K562 (cell line): ENCODE results near the gene MYPN. TPM values are rescaled to one million over a fixed set of nuclear protein-coding genes. Genes with fewer than 3 reads are reported as not detected.

Experiments
- BRF2 ChIP-seq: IDR thresholded peaks from 3 replicates; pipeline ENCODE4 v1.6.1; 2011; ENCODE audit warnings: borderline replicate concordance, mild to moderate bottlenecking; ENCODE audit not compliant: insufficient read length, insufficient read depth
- CBX8 ChIP-seq: fragments of 200-600 bp; sonication (generic); IDR thresholded peaks from 2 replicates; pipeline ENCODE4 v1.6.1; 2012; ENCODE audit warnings: borderline replicate concordance, mixed run types, low read depth, mild to moderate bottlenecking, moderate library complexity, mixed read lengths, low read length, control low read depth, inconsistent platforms; ENCODE audit not compliant: poor library complexity, severe bottlenecking; ENCODE audit errors: extremely low read depth
- HMGN3 ChIP-seq: IDR thresholded peaks from 2 replicates; pipeline ENCODE4 v1.6.1; 2011; ENCODE audit warnings: borderline replicate concordance, low read depth, mild to moderate bottlenecking, mixed read lengths, low read length; ENCODE audit not compliant: insufficient read length; ENCODE audit errors: extremely low read depth
- JUN ChIP-seq, 2 experiments: sonication (generic) in 1 of 2; formaldehyde crosslinking in 1 of 2; IDR thresholded peaks; 2 replicates each; pipeline versions ENCODE4 v1.6.1 to v1.8.0; 2012 to 2022; ENCODE audit warnings: borderline replicate concordance in 2 of 2, mild to moderate bottlenecking in 2 of 2, improper control_type of control experiment in 1 of 2, low read depth in 1 of 2, low read length in 1 of 2, missing genetic modification reagents in 1 of 2
- MCM5 ChIP-seq: fragments of 450-650 bp; IDR thresholded peaks from 2 replicates; pipeline ENCODE4 v1.6.1; 2016; ENCODE audit warnings: low read depth
- MTA3 ChIP-seq: fragments of 450-650 bp; formaldehyde crosslinking; IDR thresholded peaks from 2 replicates; pipeline ENCODE4 v1.6.1; 2017; ENCODE audit warnings: mild to moderate bottlenecking, borderline replicate concordance
- PRPF4 ChIP-seq: fragments of 200-400 bp; formaldehyde crosslinking; IDR thresholded peaks from one replicate; pipeline ENCODE4 v1.6.1; 2017; ENCODE audit warnings: low read length, low read depth, mild to moderate bottlenecking; ENCODE audit not compliant: insufficient read depth, poor library complexity, severe bottlenecking
- RFX5 ChIP-seq: IDR thresholded peaks from 2 replicates; pipeline ENCODE4 v1.6.1; 2011; ENCODE audit warnings: low read depth, mild to moderate bottlenecking, improper control_type of control experiment, low read length
- RHOXF2B ChIP-seq: fragments of 250-450 bp; sonication (Bioruptor Pico); conservative IDR thresholded peaks from 2 replicates; pipeline ENCODE4 v1.5.1; 2021
- SNRNP70 ChIP-seq: fragments of 200-400 bp; formaldehyde crosslinking; optimal IDR thresholded peaks from 2 replicates; pipeline ENCODE3; 2017; ENCODE audit warnings: low read depth, low read length
- TAF15 ChIP-seq: fragments of 200-400 bp; formaldehyde crosslinking; IDR thresholded peaks from 2 replicates; pipeline ENCODE4 v1.6.1; 2017; ENCODE audit warnings: mild to moderate bottlenecking, low read depth, low read length, moderate library complexity
- ZBTB12 ChIP-seq: fragments of 250-450 bp; sonication (Bioruptor Pico); IDR thresholded peaks from 2 replicates; pipeline ENCODE4 v1.4.0; 2020
- ZC3H11A ChIP-seq: IDR thresholded peaks from 2 replicates; pipeline ENCODE4 v1.6.1; 2012; ENCODE audit warnings: low read depth, low read length, improper control_type of control experiment
- ZNF24 ChIP-seq: fragments of 450-650 bp; IDR thresholded peaks from 2 replicates; pipeline ENCODE4 v1.6.1; 2016
- ZNF263 ChIP-seq: sonication (generic); formaldehyde crosslinking; IDR thresholded peaks from 2 replicates; pipeline ENCODE4 v1.8.0; 2022; ENCODE audit warnings: mild to moderate bottlenecking, missing genetic modification reagents, borderline replicate concordance
- ZNF592 ChIP-seq: fragments of 450-650 bp; IDR thresholded peaks from 2 replicates; pipeline ENCODE4 v1.6.1; 2017; ENCODE audit warnings: antibody characterized with exemption, mild to moderate bottlenecking
- ZNF639 ChIP-seq, 2 experiments: fragments of 200-800 bp in 1 of 2; sonication (Bioruptor generic) in 1 of 2; sonication (generic) in 1 of 2; formaldehyde crosslinking in 1 of 2; IDR thresholded peaks in 1 of 2; conservative IDR thresholded peaks in 1 of 2; 2 replicates each; pipeline versions ENCODE4 v1.5.0 to v1.6.1; 2016 to 2020; ENCODE audit warnings: missing compliant biosample characterization in 1 of 2, missing genetic modification characterization in 1 of 2, missing genetic modification reagents in 1 of 2
- ZNF75A ChIP-seq: fragments of 450-650 bp; formaldehyde crosslinking; IDR thresholded peaks from 2 replicates; pipeline ENCODE4 v1.4.0; 2020; ENCODE audit warnings: mild to moderate bottlenecking
- polyA plus RNA-seq, 8 experiments: library from polyadenylated mRNA; depleted of rRNA in 4 of 8; stranded (reverse) in 5 of 8; unstranded in 3 of 8; fragments of >200 nt; fragmentation: Nextera tagmentation in 2 of 8; fragmentation: Illumina TruSeq in 1 of 8; extraction: Ambion mirVana in 2 of 8; extraction: Trizol in 1 of 8; gene quantifications; 2 replicates each; pipeline versions ENCODE4 v1.2.1 to v1.2.3, GENCODE V29; 2011 to 2014; ENCODE audit warnings: inconsistent platforms in 1 of 8, missing spikeins in 1 of 8
- total RNA-seq, 7 experiments: library from RNA; depleted of rRNA in 6 of 7; stranded (reverse); fragments of >200 nt in 6 of 7; fragmentation: Illumina TruSeq in 2 of 7; extraction: Trizol in 2 of 7; gene quantifications; 2 replicates each; pipeline versions ENCODE4 v1.2.1 to v1.2.3, GENCODE V29; 2011 to 2021; ENCODE audit warnings: low replicate concordance in 1 of 7

MYPN gene
- total and polyA plus RNA-seq, 9 of the 15 experiments (the other 6 are each of a cell fraction or from before 2014, with no cell fraction given): not detected

GRCh38 chr10:68074775-68075549 lies 34.3 kb upstream of the MYPN start, which contains the start of gene HERC4 (continued):
- TF ChIP-seq ZNF639 (CRISPR knock-in tag; conservative IDR thresholded peaks at IDR 0.05 in 1 of 2, IDR thresholded peaks at IDR 0.05 in 1 of 2) (peak in 1 of 2 experiments; percentile 95; a peak in 2 of 4 replicates), TAF15 (no peak), ZNF592 (no peak), MTA3 (peak; percentile 81; the same call in 1 of the 2 replicates), BRF2 (no peak), SNRNP70 (no peak), ZNF263 (CRISPR knock-in tag) (no peak), ZC3H11A (no peak), ZBTB12 (no peak), RFX5 (no peak), HMGN3 (no peak), ZNF24 (no peak), JUN (IDR thresholded peaks at IDR 0.05; ENCODE audit: borderline replicate concordance, low read depth, low read length) (no peak), JUN (CRISPR knock-in tag; IDR thresholded peaks at IDR 0.05; ENCODE audit: borderline replicate concordance) (no peak), ZNF75A (CRISPR knock-in tag) (no peak), CBX8 (no peak), RHOXF2B (CRISPR knock-in tag) (no peak), MCM5 (no peak), PRPF4 (no peak)
